Measurements from ENCODE around the gene MASP2.

GRCh38 chr1:11051781-11052511 lies 4.9 kb upstream of the MASP2 start:
- no peak for TF ChIP-seq CTCF (IDR thresholded peaks at IDR 0.05; ENCODE audit: insufficient read depth, low read depth, low read length)
- no peak for TF ChIP-seq EZH2 (IDR thresholded peaks at IDR 0.05; ENCODE audit: insufficient read depth, low read length)
